ENCODE data around the gene TRIM54.

- TF ChIP-seq CTCF (conservative IDR thresholded peaks at IDR 0.05; ENCODE audit: low read depth, low read length) = no peak
- no peak for TF ChIP-seq POLR2A (IDR thresholded peaks at IDR 0.05; ENCODE audit: low read depth, low read length)
- no peak for TF ChIP-seq CHD1 (IDR thresholded peaks at IDR 0.05; ENCODE audit: low read depth, low read length)
- no peak for TF ChIP-seq MAZ (IDR thresholded peaks at IDR 0.05; ENCODE audit: borderline replicate concordance, low read depth, low read length)
- no peak for TF ChIP-seq RFX5 (IDR thresholded peaks at IDR 0.05; ENCODE audit: low read depth, low read length)
- no peak for TF ChIP-seq CEBPB (IDR thresholded peaks at IDR 0.05; ENCODE audit: low read depth, low read length)
- TF ChIP-seq SMC3 (IDR thresholded peaks at IDR 0.05; ENCODE audit: low read depth, low read length) = no peak
- TF ChIP-seq USF2 (IDR thresholded peaks at IDR 0.05; ENCODE audit: low read depth, low read length) = no peak
- TF ChIP-seq MXI1 (IDR thresholded peaks at IDR 0.05; ENCODE audit: borderline replicate concordance, low read depth, low read length) = no peak
- no peak for TF ChIP-seq BHLHE40 (IDR thresholded peaks at IDR 0.05; ENCODE audit: low read depth, low read length)
- no peak for TF ChIP-seq ELK1 (IDR thresholded peaks at IDR 0.05; ENCODE audit: borderline replicate concordance, low read depth, low read length)
- TF ChIP-seq NFE2L2 (IDR thresholded peaks at IDR 0.05; ENCODE audit: low read depth, low read length) = no peak
- TF ChIP-seq RAD21 (IDR thresholded peaks at IDR 0.05; ENCODE audit: low read length) = no peak
- no peak for TF ChIP-seq MAFK (IDR thresholded peaks at IDR 0.05; ENCODE audit: low read depth, low read length)
Observed at GRCh38 chr2:27243391-27244130, 38.7 kb upstream of the TRIM54 start.

All from IMR-90 (cell line).